ENCODE measurements around the gene LSM14A. TPM values are rescaled to one million over a fixed set of nuclear protein-coding genes. Genes with fewer than 3 reads are reported as not detected.
"Not testable (repeated sequence)": the region's sequence is repeated elsewhere in the genome, so short reads cannot be mapped to it uniquely, and the experiment has no call there.

The LSM14A gene
- polyA plus RNA-seq, 6 donors from 2014 or later = 165 to 191 (median 176) TPM

DNA sequence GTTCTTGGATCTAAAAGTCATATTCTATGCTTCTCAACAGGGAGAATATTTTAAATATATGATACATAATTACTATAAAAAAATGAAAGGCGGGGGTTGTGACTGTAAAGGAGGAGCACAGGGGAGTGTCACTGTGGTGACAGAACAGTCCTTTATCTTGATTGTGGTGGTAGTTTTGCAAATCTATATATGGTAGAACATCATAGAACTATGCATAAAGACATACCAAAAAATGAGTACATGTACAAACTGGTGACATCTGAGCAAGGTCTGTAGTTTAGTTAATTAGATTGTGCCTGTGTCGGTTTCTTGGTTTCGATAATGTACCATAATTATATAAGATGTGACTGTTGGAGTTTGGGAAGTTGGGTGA lies 43.3 kb downstream of the LSM14A start:
- DNase-seq (no peak), ATAC-seq (ENCODE audit: low read depth in 2 of 2) (no peak)
- Mint-ChIP-seq H3K27ac (peak overlapping the region in 1 of 6 donors; percentile 67), H3K4me3 (peak overlapping the region in 1 of 8 donors; percentile 5), H3K27me3 (no peaks in the 10 kb centered on the region), H3K9me3 (no peaks in the 10 kb centered on the region), H3K4me1 (peaks cover 20 to 30% (median 26%) of the 10 kb centered on the region in 3 donors), H3K36me3 (peaks cover 0 to 4% of the 10 kb centered on the region in 2 donors)

- not testable (repeated sequence) for DNase-seq; ATAC-seq (ENCODE audit: low read depth in 2 of 2); H3K9me3 Mint-ChIP-seq; H3K27me3 Mint-ChIP-seq
- Mint-ChIP-seq H3K4me1 (peaks cover 22 to 32% (median 28%) of the 10 kb centered on the region in 3 donors), H3K36me3 (peaks cover 0 to 10% of the 10 kb centered on the region in 2 donors), H3K4me3 (peak overlapping the region in 5 of 8 donors; percentile 18 to 35 (median 25)), H3K27ac (peak overlapping the region in 5 of 6 donors; percentile 41 to 87 (median 62))
Observed at GRCh38 chr19:34216745-34217219, 44.5 kb downstream of the LSM14A start.

DNA sequence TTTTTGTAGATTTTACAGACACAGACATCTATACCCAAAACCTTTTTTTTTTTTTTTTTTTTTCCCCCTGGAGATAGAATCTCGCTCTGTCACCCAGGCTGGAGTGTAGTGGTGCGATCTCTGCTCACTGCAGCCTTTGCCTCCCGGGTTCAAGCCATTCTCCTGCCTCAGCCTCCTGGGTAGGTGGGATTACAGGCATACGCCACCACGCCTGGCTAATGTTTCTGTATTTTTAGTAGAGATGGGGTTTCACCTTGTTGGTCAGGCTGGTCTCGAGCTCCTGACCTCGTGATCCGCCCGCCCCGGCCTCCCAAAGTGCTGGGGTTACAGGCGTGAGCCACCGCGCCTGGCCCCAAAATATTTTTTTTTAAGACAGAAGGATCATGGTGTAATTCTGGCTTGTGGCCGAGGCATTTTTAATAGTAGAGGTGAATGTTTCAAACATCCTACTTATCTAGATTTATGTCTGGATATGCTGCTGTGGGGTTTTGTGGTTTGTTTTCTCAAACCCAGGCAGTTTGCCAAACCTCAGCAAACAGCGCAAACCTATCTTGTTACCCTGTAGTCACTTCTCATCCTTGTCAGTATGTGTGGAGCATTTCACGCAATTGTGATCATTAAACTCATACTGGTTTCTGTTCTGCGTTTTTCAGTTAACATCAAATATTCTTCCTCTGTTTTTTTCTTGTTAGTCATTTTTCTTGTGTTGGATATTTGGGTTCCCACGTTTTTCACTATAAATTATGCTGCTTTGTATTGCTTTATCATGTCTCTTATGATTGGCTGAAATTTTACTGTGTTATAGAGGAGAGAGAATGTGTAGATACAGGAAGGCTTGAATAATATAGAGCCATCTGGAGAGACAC lies 45.9 kb downstream of the LSM14A start:
- no peaks in the 10 kb centered on the region for H3K9me3 Mint-ChIP-seq
- H3K4me1 Mint-ChIP-seq = peaks cover 26 to 32% (median 31%) of the 10 kb centered on the region in 3 donors
- H3K27me3 Mint-ChIP-seq = no peaks in the 10 kb centered on the region
- DNase-seq = peak; percentile 53
- H3K36me3 Mint-ChIP-seq = peaks cover 7 to 10% of the 10 kb centered on the region in 2 donors
- ATAC-seq (ENCODE audit: low read depth in 2 of 2) = peak; percentile 89 to 90
- peak overlapping the region; percentile 0 to 91 (median 48) for H3K4me3 Mint-ChIP-seq
- H3K27ac Mint-ChIP-seq = peak overlapping the region; percentile 18 to 94 (median 87)

DNA sequence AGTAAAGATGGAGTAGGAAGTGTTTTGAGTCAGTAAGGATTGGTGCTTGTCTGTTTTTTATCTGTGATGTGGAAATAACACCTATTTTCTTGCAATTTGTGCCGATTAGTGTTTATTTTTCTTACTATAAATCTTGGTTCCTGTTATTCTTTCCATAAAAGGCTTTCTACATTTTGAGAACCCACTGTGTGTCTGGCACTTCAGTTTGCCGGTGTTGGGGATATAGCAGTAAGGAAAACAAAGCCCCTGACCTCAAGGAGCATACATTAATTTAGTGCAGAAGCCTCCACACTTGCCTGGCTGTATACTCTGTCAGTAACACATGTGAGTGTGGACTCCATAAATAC lies 46.5 kb downstream of the LSM14A start:
- DNase-seq (no peak), ATAC-seq (ENCODE audit: low read depth in 2 of 2) (no peak)
- Mint-ChIP-seq H3K27ac (peak overlapping the region; percentile 18 to 94 (median 87)), H3K4me1 (peaks cover 30 to 36% (median 35%) of the 10 kb centered on the region in 3 donors), H3K36me3 (peaks cover 10 to 12% of the 10 kb centered on the region in 2 donors), H3K4me3 (peak overlapping the region in 7 of 8 donors; percentile 30 to 91 (median 52)), H3K27me3 (no peaks in the 10 kb centered on the region), H3K9me3 (no peaks in the 10 kb centered on the region)

GRCh38 chr19:34220472-34221063 lies 48.3 kb downstream of the LSM14A start:
- Mint-ChIP-seq H3K27ac (peak overlapping the region in 1 of 6 donors; percentile 82), H3K9me3 (no peaks in the 10 kb centered on the region), H3K4me1 (peaks cover 35 to 37% (median 36%) of the 10 kb centered on the region in 3 donors), H3K27me3 (no peaks in the 10 kb centered on the region), H3K36me3 (peaks cover 22 to 23% of the 10 kb centered on the region in 2 donors), H3K4me3 (no peak overlapping the region)
- ATAC-seq (ENCODE audit: low read depth in 2 of 2) = peak; percentile 35 to 46
- DNase-seq = peak; percentile 45

DNA sequence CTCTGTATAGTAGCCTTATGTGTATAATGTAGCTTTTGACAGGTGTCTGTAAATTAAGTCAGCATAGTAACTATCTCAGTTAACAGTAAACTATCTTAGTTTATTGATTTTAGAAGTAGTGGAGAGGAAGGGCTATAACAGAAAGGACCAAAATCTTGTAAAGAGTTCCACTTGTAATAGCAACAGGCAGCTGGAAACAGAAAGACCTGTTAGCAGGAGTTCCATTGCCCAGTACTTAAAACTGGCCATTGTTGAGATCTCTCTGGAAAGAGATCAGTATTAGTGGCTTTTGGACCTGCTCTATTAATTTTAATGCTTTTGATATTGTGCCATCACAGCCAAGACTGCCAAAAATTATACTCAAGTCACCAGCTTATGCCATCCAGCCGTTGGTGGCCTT lies 50.1 kb downstream of the LSM14A start:
- Mint-ChIP-seq H3K36me3 (peaks cover 31% of the 10 kb centered on the region in 2 donors), H3K9me3 (no peaks in the 10 kb centered on the region), H3K27ac (no peak overlapping the region), H3K4me3 (no peak overlapping the region), H3K27me3 (no peaks in the 10 kb centered on the region), H3K4me1 (peaks cover 29 to 46% (median 37%) of the 10 kb centered on the region in 3 donors)
- ATAC-seq (ENCODE audit: low read depth in 2 of 2) = no peak
- no peak for DNase-seq

DNA sequence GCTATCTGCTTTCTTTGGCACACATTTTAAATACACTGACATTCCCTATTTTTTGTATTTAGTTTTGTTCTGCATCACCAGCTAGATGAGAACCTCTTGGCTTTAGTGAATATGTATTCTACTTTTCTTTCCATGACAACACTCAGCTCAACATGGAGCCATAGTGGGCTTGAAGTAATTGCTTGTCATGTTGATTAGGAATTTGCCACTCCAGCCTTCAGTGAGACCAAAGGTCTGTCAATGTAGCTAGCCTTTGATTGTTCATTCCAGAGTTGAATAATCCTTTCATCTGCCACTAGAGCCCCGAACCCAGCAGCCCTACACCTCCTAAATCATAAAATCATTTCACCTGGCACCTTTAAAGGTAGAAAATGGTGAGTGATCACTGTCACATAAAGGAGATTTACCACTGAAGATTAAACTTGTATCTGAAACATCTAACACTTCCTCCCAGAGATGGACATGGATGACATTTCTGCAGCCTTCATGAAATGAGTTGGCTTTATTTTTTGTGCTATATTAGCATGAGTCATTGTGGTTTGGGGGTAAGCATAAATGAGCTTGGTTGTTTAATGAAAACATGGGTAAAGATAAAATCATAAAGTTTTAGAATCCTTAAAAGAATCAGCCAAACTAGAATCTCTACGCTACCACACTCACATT lies 52.8 kb downstream of the LSM14A start:
- DNase-seq (no peak), ATAC-seq (ENCODE audit: low read depth in 2 of 2) (no peak)
- no peak overlapping the region for H3K4me3 Mint-ChIP-seq
- H3K36me3 Mint-ChIP-seq = peaks cover 35 to 43% of the 10 kb centered on the region in 2 donors
- H3K9me3 Mint-ChIP-seq = no peaks in the 10 kb centered on the region
- H3K4me1 Mint-ChIP-seq = peaks cover 9 to 24% (median 19%) of the 10 kb centered on the region in 3 donors
- no peaks in the 10 kb centered on the region for H3K27me3 Mint-ChIP-seq
- H3K27ac Mint-ChIP-seq = peak overlapping the region in 3 of 6 donors; percentile 37 to 72 (median 62)

DNA sequence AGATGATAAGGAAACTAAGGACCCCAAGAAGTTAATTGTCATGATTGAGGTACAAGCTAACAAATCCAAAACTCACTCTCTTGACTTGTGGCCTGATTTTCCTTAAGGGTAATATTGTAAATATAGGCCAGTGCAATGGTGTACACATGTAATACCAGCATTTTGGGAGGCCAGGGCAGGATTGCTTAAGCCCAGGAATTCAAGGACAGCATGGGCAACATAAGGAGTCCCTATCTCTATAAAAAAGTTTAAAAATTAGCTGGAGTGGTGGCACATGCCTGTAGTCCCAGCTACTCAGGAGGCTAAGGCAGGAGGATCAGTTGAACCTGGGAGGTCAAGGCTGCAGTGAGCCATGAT lies 53.3 kb downstream of the LSM14A start:
- H3K4me1 Mint-ChIP-seq = peaks cover 5 to 20% (median 17%) of the 10 kb centered on the region in 3 donors
- peaks cover 35 to 39% of the 10 kb centered on the region in 2 donors for H3K36me3 Mint-ChIP-seq
- no peak for DNase-seq
- H3K27me3 Mint-ChIP-seq = no peaks in the 10 kb centered on the region
- no peak for ATAC-seq (ENCODE audit: low read depth in 2 of 2)
- peak overlapping the region in 2 of 6 donors; percentile 38 to 66 for H3K27ac Mint-ChIP-seq
- no peaks in the 10 kb centered on the region for H3K9me3 Mint-ChIP-seq
- no peak overlapping the region for H3K4me3 Mint-ChIP-seq

DNA sequence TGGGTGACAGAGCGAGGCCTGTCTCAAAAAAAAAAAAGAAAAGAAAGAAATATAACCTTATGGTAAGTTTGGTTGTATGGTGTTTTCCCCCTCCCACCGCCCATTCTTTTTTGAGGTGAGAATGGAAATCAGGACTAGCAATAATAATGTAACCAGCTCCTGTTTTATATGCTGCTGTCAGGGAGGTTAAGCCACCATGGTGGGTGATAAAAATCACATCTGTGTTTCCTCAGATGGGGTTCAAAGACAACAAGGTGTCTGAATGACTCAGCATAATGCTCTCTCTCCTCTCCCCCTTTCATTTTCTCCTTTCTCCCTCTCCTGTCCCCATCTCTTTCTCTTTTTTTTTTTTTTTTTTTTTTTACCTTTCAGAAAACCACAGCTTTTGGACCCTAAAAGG lies 53.7 kb downstream of the LSM14A start:
- Mint-ChIP-seq H3K4me3 (no peak overlapping the region), H3K27me3 (no peaks in the 10 kb centered on the region)
- ATAC-seq (ENCODE audit: low read depth in 2 of 2) = no peak

GRCh38 chr19:34228347-34228746 lies 56.0 kb downstream of the LSM14A start:
- H3K27ac Mint-ChIP-seq = no peak overlapping the region
- ATAC-seq (ENCODE audit: low read depth in 2 of 2) (no peak), DNase-seq (no peak)
- peaks cover 12 to 24% (median 12%) of the 10 kb centered on the region in 3 donors for H3K4me1 Mint-ChIP-seq
- no peaks in the 10 kb centered on the region for H3K9me3 Mint-ChIP-seq
- H3K27me3 Mint-ChIP-seq = no peaks in the 10 kb centered on the region
- H3K4me3 Mint-ChIP-seq = no peak overlapping the region
- peaks cover 26 to 33% of the 10 kb centered on the region in 2 donors for H3K36me3 Mint-ChIP-seq

More for the DNA sequence above, 53.7 kb downstream of the LSM14A start:
- no peaks in the 10 kb centered on the region for H3K9me3 Mint-ChIP-seq
- H3K27ac Mint-ChIP-seq = peak overlapping the region in 2 of 6 donors; percentile 47 to 66
- no peak for DNase-seq
- H3K4me1 Mint-ChIP-seq = peaks cover 3 to 18% (median 15%) of the 10 kb centered on the region in 3 donors
- H3K36me3 Mint-ChIP-seq = peaks cover 35 to 37% of the 10 kb centered on the region in 2 donors

DNA sequence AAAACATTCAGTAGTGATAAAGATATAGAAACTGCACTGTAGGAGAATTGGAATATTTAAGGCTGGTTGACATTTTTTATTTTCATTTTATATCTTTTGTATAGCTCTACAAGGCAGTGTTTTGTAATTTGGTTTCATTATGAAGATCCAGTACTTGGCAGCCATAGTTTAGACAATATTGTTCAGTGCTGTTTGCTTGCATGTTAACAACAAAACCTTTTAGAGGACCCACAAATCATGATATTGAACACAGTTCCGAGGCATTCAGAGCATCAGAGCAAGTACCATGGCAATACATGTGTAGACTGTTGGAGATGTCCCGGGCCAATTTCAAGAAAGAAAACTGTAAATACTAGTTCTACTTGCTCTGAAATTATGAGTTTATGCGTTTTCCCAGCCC lies 56.5 kb downstream of the LSM14A start:
- peaks cover 23 to 33% of the 10 kb centered on the region in 2 donors for H3K36me3 Mint-ChIP-seq
- no peaks in the 10 kb centered on the region for H3K9me3 Mint-ChIP-seq
- ATAC-seq (ENCODE audit: low read depth in 2 of 2) (no peak), DNase-seq (no peak)
- H3K4me3 Mint-ChIP-seq = no peak overlapping the region
- no peaks in the 10 kb centered on the region for H3K27me3 Mint-ChIP-seq
- H3K27ac Mint-ChIP-seq = peak overlapping the region in 4 of 6 donors; percentile 15 to 76 (median 39)
- H3K4me1 Mint-ChIP-seq = peaks cover 10 to 22% (median 10%) of the 10 kb centered on the region in 3 donors

DNA sequence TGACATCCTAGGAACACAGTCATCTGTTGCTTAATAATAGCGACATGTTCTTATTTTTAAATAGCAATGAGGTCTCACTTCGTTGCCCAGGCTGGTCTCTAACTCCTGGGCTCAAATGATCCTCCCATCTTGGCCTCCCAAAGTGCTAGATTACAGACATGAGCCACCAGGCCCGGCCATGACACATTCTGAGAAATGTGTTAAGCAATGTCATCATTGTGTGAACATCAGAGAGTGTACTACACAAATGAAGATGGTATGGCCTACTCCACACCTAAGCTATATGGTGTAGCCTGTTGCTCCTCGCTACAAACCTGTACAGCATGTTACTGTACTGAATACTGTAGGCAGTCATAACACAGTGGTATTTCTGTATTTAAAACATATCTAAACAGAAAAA lies 57.4 kb downstream of the LSM14A start:
- Mint-ChIP-seq H3K4me1 (peaks cover 6 to 22% (median 10%) of the 10 kb centered on the region in 3 donors), H3K36me3 (peaks cover 17 to 29% of the 10 kb centered on the region in 2 donors), H3K4me3 (no peak overlapping the region), H3K27me3 (no peaks in the 10 kb centered on the region), H3K9me3 (no peaks in the 10 kb centered on the region), H3K27ac (peak overlapping the region in 2 of 6 donors; percentile 63 to 84)
- DNase-seq = no peak
- no peak for ATAC-seq (ENCODE audit: low read depth in 2 of 2)

GRCh38 chr19:34230820-34231219 lies 58.5 kb downstream of the LSM14A start:
- H3K27me3 Mint-ChIP-seq = no peaks in the 10 kb centered on the region
- H3K9me3 Mint-ChIP-seq = peaks cover 0 to 3% (median 0%) of the 10 kb centered on the region in 7 donors
- peak overlapping the region in 1 of 6 donors; percentile 43 for H3K27ac Mint-ChIP-seq
- H3K4me1 Mint-ChIP-seq = peaks cover 3 to 22% (median 10%) of the 10 kb centered on the region in 3 donors
- H3K36me3 Mint-ChIP-seq = peaks cover 12 to 19% of the 10 kb centered on the region in 2 donors
- no peak overlapping the region for H3K4me3 Mint-ChIP-seq
- no peak for ATAC-seq (ENCODE audit: low read depth in 2 of 2)
- DNase-seq = no peak
